Ectodermal cell (in vitro differentiated cells): ENCODE data around the gene ACRV1.

ENCODE experiments used
- H3K27ac ChIP-seq: 2 replicates; pipeline ENCODE4 v1.7.0; 2013; ENCODE audit warnings: mild to moderate bottlenecking, low read depth, low read length; ENCODE audit not compliant: insufficient read depth, poor library complexity, severe bottlenecking
- H3K27me3 ChIP-seq: 2 replicates; pipeline ENCODE4 v1.7.0; 2013; ENCODE audit warnings: mild to moderate bottlenecking, low read length; ENCODE audit not compliant: insufficient read depth, control insufficient read depth, poor library complexity, severe bottlenecking
- H3K36me3 ChIP-seq: one replicate; pipeline ENCODE4 v1.7.0; 2013; ENCODE audit warnings: low read length; ENCODE audit not compliant: control insufficient read depth, insufficient read depth
- H3K4me1 ChIP-seq: one replicate; pipeline ENCODE4 v1.7.0; 2013; ENCODE audit warnings: low read length; ENCODE audit not compliant: control insufficient read depth, insufficient read depth
- H3K4me3 ChIP-seq: 2 replicates; pipeline ENCODE4 v1.7.0; 2013; ENCODE audit warnings: low read depth, low read length, control low read depth; ENCODE audit not compliant: insufficient read depth
- H3K9me3 ChIP-seq: 2 replicates; pipeline ENCODE4 v1.7.0; 2013; ENCODE audit warnings: mild to moderate bottlenecking, low read length, moderate library complexity; ENCODE audit not compliant: control insufficient read depth
- WGBS, 2 experiments: methylation state at CpG; one replicate each; pipeline ENCODE4 v1.1.7; 2013; ENCODE audit warnings: missing lambda C conversion rate in 2 of 2; 5-methylcytosine and 5-hydroxymethylcytosine counted together

The ACRV1 gene

GRCh38 chr11:125624756-125625213 lies 55.9 kb downstream of the ACRV1 start, which contains the start of gene CHEK1:
CHEK1 (plus strand) TSS chr11:125625163; CDS start chr11:125626769, 1,606 bp downstream.
- peak within 1 kb of the TSS; percentile 86 for H3K4me3 ChIP-seq
- H3K27me3 ChIP-seq, result no peaks in the 10 kb centered on the region
- peak within 1 kb of the TSS; percentile 99 for H3K27ac ChIP-seq
- H3K4me1 ChIP-seq, result no peaks in the 10 kb centered on the region
- peaks cover 20% of the 10 kb centered on the region for H3K36me3 ChIP-seq
- 84 to 85% methylated on average over 9 of the region's 9 CpGs for WGBS, 2 experiments
- H3K9me3 ChIP-seq, result no peaks in the 10 kb centered on the region

- WGBS, 2 experiments, result 95 to 100% methylated on average over 1 of the region's 1 CpG
- Histone ChIP-seq H3K9me3 (no peaks in the 10 kb centered on the region), H3K36me3 (peaks cover 25% of the 10 kb centered on the region), H3K4me1 (no peaks in the 10 kb centered on the region), H3K27me3 (no peaks in the 10 kb centered on the region), H3K27ac (no peak overlapping the region), H3K4me3 (no peak overlapping the region)
Measured at GRCh38 chr11:125623064-125623463, 57.6 kb downstream of the ACRV1 start.

GRCh38 chr11:125621995-125622394 lies 58.7 kb downstream of the ACRV1 start:
- Histone ChIP-seq H3K4me3 (no peak overlapping the region), H3K36me3 (peaks cover 27% of the 10 kb centered on the region), H3K4me1 (no peaks in the 10 kb centered on the region), H3K9me3 (no peaks in the 10 kb centered on the region), H3K27ac (no peak overlapping the region), H3K27me3 (no peaks in the 10 kb centered on the region)
- 85 to 91% methylated on average over 2 of the region's 2 CpGs for WGBS, 2 experiments
